Right kidney (tissue), 9 donors: ENCODE measurements around the gene DCAKD.

Experiments
- DNase-seq: peaks from one replicate; pipeline ENCODE4 v3.0.0-alpha.2; 2016
- long read RNA-seq, 8 donors: transcript quantifications; one replicate each; lab custom pipeline, GENCODE V29; 2026

DCAKD gene, protein sequence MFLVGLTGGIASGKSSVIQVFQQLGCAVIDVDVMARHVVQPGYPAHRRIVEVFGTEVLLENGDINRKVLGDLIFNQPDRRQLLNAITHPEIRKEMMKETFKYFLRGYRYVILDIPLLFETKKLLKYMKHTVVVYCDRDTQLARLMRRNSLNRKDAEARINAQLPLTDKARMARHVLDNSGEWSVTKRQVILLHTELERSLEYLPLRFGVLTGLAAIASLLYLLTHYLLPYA
- long read RNA-seq, donor 1, transcript DCAKD-205 (5 exons, 990 nt): major isoform, 8 of 57 reads
- long read RNA-seq, donor 1, partial matches to known transcripts: 29 of 57 reads
- long read RNA-seq, donor 1, other reads (novel, unspliced or antisense): 12 of 57 reads
- long read RNA-seq, donor 2, transcript DCAKD-205 (5 exons, 990 nt): major isoform, 6 of 11 reads
- long read RNA-seq, donor 2, partial matches to known transcripts: 0 of 11 reads
- long read RNA-seq, donor 2, other reads (novel, unspliced or antisense): 0 of 11 reads
- long read RNA-seq, donor 3, partial matches to known transcripts: 0 of 9 reads
- long read RNA-seq, donor 3, other reads (novel, unspliced or antisense): 0 of 9 reads
- long read RNA-seq, donor 4, transcript DCAKD-208 (5 exons, 2,054 nt): major isoform, 6 of 49 reads
- long read RNA-seq, donor 4, partial matches to known transcripts: 37 of 49 reads
- long read RNA-seq, donor 4, other reads (novel, unspliced or antisense): 0 of 49 reads
- long read RNA-seq, donor 5, transcript DCAKD-205 (5 exons, 990 nt): minor isoform, 5 of 17 reads
- long read RNA-seq, donor 5, transcript DCAKD-208 (5 exons, 2,054 nt): minor isoform, 5 of 17 reads
- long read RNA-seq, donor 5, transcript DCAKD-202 (5 exons, 2,030 nt): major isoform, 6 of 17 reads
- long read RNA-seq, donor 5, partial matches to known transcripts: 0 of 17 reads
- long read RNA-seq, donor 5, other reads (novel, unspliced or antisense): 0 of 17 reads
- long read RNA-seq, donor 6, transcript DCAKD-205 (5 exons, 990 nt): minor isoform, 5 of 16 reads
- long read RNA-seq, donor 6, transcript DCAKD-208 (5 exons, 2,054 nt): major isoform, 8 of 16 reads
- long read RNA-seq, donor 6, partial matches to known transcripts: 0 of 16 reads
- long read RNA-seq, donor 6, other reads (novel, unspliced or antisense): 0 of 16 reads
- long read RNA-seq, donor 7: 0 reads
- long read RNA-seq, donor 8, transcript DCAKD-205 (5 exons, 990 nt): minor isoform, 6 of 18 reads
- long read RNA-seq, donor 8, transcript DCAKD-202 (5 exons, 2,030 nt): major isoform, 10 of 18 reads
- long read RNA-seq, donor 8, partial matches to known transcripts: 0 of 18 reads
- long read RNA-seq, donor 8, other reads (novel, unspliced or antisense): 0 of 18 reads

DNA sequence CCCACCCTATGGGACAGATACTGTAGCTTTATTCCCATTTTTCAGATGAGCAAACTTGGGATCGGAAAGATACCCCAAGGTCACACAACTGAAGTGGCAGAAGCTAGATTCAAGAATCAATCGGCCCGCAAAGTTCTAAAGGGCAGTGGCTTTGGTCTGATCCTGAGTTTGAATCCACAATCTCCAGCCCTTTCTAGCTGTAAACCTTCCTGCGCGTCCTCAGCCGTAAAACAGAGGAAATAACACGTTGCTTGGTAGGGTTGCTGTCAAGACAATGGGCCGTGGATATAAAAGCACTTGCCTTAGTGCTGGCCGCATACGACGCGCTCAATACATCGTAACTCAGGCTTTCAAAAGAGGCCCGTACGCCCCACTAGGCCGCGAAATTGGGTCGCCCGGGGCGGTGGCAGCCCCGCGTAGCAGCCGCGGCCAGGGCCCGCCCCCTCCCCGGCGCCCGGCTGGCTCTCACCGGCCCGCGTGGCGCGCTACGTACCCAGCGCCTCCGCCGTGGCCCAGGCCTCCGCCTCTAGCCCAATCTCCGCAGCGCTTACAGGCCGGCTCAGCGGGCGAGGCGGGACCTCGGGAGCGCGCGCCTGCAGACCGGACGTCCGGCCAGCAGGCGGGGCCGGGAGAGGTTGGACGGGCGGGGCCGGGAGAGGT is at the start of gene DCAKD:
Gene DCAKD, minus strand, starts transcription at position 573 of the 660 bp plus-strand sequence. CDS start 16,747 bp downstream, outside the sequence.
- peak; percentile 85 for DNase-seq

DNA sequence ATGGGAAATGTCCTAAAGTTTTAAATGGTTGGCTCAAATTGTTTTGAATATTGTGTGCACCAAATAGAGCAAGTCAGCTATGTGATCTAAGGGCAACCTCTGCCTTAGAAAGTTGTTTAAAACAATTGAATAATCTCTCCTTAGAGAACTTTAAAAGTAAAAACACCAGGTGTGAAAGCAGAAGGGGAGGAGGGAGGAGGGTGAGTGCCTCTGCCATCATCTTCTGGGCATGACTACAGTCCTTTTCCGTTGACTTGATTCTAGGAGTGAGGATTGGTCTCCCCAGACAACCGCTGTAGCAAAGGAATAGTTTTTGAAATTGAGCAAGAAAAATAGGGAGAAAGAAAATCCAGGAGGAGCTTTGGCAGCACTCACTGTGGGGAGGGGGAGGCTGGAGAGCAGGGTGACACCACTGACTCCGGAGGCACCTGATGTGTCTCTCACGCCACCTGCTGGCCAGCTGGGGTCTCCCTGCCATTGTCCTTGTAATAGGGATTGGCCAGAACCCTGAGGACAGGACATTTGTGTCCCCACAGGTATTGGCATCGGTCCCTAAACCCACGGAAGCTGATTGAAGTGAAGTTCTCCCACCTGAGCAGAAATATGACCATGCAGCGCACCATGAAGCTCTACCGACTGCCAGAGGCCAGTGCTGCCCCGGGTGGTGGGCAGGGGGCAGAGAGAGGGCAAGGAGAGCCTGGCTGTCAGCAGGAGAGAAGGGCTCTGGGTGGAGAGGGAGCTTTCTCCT is 47.6 kb upstream of the DCAKD start:
- DNase-seq: peak; percentile 60

DNA sequence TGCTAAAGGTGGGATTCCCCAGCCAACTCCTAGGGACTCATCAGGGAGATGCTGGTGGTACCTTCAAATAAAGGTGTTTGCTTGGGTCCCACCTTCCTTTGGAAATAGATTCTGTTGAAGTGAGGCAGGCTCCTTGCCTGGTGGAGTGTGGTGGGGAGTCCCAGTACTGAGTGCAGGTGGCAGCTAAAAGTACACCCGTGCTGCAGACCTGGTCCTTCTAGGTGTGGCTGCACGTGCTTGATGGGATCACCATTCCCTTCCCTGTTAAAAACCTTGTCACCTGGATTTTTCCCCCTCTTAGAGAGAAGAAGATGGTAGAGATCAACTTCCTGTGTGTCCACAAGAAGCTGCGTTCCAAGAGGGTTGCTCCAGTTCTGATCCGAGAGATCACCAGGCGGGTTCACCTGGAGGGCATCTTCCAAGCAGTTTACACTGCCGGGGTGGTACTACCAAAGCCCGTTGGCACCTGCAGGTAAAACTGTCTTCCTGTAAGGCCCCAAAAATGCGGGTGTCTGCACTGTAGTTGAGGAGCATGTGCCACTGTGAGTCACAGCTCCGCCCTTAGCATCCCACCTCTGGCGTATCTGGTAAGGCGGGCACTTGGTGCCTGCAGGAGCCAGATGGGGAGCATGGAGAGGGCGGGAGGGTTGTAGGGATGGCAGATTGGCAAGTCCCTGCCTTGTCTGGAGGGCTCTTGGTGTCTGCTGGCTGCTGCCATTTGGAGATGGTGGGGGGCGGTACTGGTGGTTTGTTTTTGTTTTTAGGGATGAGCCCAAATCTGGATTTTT is 46.8 kb upstream of the DCAKD start:
- no peak for DNase-seq

DNA sequence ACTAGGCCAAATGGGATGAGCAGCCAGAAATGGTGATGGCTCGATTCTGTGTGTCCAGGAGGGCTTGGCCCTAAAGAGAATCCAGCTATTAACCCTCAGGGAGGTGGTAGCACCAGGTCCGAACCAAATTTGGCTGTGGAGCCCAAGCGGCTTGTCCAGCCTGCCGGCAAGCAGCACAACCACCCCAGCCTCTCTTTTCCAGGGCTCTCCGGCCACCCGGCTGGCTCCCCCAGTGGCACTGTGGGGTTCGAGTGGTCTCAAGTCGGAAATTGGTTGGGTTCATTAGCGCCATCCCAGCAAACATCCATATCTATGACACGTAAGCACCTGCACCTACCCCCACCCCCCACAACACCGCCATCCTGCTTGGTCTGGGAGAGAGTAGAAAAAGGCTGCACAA is 45.5 kb upstream of the DCAKD start:
- DNase-seq: no peak

DNA sequence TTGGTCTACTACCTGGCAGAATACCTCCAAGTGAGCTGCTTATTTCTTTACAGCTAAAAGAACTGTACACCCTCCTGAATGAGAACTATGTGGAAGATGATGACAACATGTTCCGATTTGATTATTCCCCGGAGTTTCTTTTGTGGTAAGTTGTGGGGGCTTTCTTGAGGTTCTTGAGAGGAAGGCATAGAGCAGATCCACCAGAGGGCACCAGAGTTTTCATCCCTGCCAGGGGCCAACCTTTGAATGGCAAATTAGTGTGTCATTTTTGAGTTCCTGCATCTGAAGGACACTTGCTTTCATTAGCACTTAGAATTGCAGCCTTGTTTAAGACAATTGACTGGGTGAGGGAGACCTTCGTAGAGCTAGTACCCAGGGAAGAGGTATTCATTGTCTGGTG is 44.7 kb upstream of the DCAKD start:
- no peak for DNase-seq

DNA sequence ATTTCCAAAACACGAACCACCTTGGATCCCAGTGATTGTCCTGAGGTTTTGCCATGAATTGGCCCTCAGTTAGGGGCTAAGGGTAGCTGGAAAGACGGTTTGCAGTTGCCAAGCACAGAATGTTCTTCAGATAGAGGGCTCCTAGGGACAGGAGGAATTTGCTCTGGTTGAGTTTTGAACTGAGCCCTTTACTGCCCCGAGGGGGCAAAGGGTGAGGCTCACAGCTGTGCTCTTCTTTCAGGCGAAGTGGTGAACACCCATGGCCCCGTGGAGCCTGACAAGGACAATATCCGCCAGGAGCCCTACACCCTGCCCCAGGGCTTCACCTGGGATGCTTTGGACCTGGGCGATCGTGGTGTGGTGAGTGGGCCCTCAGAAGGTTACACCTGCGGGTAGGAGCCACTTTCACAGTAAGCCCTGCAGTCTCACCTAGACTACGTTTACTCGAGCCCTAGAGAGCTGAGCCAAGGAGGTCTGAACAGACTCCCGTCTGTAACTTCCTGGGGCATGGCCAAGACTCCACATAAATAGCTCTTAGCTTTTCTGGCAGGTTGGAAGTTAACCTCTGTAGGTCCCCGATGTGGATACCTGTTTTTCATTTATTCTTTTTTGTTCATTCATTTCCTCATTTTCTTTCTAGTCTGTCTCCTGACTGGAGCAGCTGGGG is 42.1 kb upstream of the DCAKD start:
- no peak for DNase-seq

DNA sequence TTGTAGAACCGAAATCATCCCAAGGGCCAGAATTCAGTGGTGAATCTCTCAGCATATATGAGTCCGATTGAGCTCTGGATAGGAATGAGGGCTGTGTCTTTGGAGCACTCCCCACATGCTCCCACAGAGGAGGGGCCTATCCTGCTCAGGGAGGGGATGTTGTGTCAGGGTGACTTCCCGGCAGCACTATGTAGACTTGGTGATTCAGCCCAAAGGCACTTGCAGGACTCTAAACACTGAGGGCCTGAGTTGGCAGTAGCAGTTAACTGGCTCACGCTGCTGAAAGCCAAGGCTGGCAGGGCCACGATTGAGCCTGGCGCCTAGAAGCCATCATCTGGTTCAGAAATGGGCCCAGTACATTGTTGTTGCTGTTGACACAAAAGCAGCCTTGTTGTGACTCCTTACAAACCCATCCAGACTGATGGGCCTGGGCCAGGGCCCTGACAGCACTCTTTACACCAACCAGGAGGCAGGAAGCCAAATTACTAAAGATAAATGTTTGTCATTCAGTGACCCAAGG is 41.5 kb upstream of the DCAKD start:
- no peak for DNase-seq

DNA sequence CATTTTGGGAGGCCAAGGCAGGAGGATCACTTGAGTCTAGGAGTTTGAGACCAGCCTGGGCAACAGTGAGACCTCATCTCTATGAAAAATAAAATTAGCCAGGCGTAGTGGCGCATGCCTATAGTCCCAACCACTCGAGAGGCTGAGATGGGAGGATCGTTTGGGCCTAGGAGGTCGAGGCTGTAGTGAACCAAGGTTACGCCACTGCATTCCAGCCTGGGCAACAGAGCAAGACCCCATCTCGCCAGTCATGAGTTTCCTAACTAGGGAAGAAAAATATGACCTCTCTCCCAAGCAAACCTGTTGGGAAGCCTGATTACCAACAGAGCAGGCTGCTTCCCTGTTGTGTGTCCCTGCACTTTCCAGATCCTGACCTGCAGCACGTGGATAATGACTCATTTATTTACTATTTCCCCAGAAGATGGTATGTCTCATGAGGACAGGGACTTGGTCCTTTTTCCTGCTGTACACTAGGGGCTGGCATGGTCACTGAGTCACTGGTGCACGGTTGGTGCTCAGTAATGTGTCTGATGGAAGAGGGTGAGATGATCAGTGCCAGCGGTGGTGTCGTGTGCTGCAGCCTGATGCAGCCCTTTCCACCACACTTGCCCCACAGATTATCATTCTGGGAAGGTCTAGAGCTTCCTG is 40.5 kb upstream of the DCAKD start:
- no peak for DNase-seq

DNA sequence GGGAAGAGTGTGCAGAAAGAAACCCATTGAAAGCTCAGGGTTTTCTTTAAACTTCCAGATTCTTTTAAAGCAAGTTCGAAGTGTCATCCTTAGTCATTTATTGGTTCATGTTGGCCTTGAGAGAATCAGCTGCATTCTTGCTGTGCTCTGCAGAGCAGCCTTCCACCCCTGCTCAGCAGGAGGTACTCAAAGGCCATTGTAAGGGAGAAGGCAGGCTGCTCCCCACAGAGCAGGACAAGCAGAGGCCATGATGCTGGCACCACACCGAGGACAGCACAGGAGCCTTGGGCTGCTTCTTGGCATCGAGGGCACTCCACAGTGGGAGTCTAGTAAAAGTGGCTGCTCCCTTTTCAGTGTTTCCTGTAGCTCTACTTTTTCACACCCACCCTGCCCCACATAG is 39.3 kb upstream of the DCAKD start:
- DNase-seq: no peak

DNA sequence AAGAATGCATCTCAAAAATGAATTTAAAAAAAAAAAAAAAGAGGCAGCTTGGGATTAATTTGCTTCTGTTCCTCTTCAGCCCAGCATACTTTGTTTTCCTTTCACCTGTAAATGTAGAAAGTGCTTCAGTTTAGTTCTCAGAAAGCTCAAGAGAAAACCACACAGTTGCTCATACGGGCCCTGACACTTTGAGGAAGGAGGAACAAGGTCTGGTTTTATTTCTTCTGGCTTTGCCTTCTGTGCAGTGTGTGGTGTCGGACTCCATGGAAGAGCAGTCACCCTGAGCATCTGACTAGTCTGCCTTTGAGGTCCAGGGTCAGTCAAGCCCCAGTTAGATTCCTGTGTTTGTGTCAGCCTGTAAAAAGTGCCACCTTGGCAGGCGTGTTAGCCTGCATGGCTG is 37.3 kb upstream of the DCAKD start:
- no peak for DNase-seq

DNA sequence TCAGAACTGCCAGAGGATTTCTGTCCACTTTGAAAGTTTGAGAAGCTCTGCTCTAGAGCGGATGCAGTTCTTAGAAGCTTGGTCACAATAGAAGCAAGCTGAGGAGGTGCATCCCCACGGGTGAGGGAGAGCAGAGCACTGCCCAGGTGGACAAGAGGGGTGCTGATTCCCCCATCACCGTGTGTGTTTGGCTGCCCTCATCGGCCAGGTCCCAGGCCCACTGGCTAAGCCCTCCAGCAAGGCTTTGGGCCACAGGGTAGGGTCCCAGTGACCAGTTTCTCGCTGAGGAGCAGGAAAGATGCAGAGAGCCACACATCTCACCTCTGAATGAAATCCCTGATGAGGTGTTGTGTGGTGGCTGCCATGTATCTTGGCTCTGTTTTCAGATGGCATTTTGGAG is 36.5 kb upstream of the DCAKD start:
- no peak for DNase-seq

DNA sequence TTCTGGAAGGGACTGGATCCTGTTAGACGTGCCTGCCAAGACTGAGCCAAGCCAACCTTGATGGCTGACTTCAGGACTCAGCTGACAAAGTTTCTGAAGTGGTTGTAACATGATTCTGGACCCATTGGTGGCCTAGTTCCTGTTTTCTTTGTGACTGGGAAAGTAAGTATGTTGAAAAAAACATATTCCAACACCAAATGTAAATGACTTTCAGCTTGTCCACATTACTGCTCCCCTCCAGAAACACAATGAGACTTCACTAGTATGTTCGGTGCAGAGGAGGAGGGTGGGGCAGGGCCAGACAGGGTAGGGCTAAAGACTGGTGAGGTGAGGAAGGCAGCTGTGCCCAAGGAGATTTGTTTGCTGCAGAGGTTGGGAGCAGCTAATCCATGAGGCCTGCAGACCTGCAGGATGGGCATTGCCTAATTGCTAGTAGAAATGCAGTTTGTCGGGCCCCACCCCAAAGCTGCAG is 36.1 kb upstream of the DCAKD start:
- DNase-seq: no peak

DNA sequence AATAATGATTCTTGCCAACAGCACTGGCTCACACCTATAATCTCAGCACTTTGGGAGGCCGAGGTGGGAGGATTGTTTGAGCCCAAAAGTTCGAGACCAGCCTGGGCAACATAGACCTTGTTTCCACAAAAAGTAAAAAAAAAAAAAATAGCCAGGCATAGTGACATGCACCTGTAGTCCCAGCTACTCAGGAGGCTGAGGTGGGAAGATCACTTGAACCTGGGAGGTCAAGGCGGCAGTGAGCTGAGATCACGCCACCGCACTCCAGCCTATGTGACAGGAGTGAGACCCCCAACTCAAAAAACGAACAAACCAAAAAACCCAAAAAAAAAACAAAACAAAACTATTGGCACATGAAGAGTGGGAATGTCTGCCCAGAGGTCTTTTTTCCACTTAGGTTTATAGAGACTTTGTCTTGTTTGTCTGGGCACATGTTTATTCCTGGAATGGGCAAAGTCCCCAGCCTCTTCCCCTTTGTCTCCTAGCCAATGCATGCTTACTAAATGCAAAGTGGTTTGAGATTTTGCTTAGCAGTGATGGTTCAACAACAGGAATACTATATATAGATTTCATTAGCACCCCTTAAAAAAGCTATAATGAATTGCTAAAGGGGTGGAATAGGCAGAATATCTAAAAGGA is 35.6 kb upstream of the DCAKD start:
- DNase-seq: no peak

DNA sequence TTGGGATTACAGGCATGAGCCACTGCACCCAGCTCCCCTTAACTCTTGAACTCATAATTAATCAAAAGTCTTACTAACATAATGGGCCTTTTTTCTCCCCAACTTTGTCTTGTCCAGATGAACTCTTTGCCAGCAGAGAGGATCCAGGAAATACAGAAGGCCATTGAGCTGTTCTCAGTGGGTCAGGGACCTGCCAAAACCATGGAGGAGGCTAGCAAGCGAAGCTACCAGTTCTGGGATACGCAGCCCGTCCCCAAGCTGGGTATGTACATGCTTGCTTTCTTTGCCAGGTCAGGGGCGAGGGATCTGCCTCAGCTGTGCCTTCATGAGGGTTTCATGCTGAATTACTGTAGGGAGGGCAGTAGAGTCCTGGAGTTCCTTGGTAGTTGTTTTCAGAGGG is 35.0 kb upstream of the DCAKD start:
- no peak for DNase-seq

DNA sequence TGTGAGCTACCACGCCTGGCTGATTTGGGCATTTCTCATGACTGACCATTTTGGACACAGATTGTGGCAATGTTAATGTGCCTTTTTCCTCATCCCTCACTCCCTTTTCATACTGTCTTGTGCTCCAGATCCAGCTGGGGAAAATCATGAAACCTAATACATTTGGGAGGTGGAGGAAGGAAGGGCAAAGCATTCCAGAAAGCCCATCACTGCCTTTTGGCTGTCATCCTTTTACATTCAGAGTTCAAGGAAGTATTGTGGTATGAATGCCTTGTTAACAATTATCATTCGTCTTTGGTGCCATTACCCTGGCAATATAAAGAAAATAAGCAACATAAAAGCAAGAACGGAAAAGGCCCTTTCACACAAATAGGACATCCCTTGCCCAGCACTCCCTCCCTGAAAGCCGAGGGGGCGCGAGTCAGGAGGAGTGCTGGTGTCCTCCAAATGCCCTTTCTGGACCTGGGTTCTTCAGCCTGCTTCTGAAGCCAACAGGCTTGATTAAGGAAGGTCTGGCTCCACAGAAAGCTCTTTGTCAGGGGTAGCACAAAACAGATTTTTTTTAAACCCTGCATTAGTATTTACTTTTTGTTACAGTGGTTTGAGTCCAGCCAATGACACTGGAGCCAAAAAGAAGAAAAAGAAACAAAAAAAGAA is 29.7 kb upstream of the DCAKD start:
- DNase-seq: no peak

DNA sequence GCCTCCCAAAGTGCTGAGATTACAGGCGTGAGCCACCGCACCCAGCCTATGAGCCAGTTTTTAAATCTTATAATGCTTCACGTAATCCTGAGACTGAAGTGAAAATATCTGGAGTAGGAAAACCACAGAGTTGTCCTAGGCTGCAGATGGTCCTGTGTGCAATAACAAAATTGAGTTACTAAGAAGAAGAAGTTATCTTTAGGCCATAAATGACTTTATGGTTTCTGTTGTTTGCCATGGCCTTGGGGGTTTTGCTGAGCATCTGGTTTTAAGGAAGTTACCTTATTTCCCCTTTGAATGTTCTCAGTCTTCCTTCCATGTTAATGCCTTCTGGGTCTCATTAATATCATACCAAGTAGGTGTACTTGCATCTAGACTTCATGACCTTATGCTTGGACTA is 26.2 kb upstream of the DCAKD start:
- DNase-seq: no peak

DNA sequence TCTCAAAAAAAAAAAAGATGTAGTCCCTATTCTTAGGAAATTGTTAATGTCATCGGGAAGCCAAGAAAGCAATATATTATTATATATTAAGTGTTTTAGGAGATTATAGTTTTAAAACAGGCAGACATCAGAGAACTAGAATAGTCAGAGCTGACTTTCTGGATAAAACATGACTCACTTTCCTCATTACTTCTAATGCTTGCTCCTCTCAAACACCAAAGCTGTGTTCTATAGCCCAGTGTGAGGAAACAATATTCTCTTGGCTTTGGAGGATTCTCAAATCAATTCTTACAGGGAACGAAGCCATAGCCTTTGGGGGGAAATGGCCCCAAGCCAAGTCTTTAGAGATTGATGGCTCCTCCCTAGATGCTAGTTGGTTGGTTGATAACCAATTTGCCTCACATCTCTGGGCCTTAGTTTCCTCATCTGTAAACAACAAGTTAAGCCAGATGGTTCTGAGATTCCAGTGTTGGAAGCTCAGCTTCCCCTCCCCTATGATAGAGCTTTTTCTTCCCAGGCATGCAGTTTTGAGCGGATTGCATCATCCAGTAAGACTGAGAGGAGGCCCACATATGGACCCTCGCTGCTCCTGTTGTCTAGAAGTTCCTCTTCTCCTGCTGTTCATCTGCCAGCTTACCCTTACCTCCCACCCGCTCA is 22.1 kb upstream of the DCAKD start:
- DNase-seq: no peak
